Measurements from ENCODE around the gene SNRNP40.
"Not testable (repeated sequence)": the region's sequence is repeated elsewhere in the genome, so short reads cannot be mapped to it uniquely, and the experiment has no call there.

SNRNP40 gene

DNA sequence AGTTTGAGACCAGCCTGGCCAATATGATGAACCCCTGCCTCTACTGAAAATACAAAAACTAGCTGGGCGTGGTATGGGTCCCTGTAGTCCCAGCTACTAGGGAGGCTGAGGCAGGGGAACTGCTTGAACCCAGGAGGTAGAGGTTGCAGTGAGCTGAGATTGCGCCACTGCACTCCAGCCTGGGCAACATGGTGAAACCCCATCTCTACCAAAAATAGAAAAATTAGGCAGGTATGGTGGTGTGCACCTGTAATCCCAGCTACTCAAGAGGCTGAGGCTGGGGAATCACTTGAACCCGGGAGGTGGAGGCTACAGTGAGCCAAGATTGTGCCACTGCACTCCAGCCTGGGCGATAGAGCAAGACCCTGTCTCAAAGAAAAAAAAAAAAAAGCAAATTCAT, 8.8 kb downstream of the SNRNP40 start:
- not testable (repeated sequence) for DNase-seq

DNA sequence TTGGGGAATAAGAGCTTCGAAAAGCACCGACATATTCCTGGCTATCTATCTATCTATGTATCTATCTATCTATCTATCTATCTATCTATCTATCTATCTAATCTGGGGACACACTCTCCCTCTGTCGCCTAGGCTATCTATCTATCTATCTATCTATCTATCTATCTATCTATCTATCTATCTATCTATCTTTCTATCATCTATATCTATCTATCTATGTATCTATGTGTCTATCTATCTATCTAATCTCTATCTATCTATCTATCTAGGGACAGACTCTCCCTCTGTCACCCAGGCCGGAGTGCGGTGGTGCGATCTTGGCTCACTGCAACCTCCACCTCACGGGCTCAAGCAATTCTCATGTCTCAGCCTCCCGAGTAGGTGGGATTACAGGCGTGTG, 14.2 kb downstream of the SNRNP40 start:
- DNase-seq, result not testable (repeated sequence)

DNA sequence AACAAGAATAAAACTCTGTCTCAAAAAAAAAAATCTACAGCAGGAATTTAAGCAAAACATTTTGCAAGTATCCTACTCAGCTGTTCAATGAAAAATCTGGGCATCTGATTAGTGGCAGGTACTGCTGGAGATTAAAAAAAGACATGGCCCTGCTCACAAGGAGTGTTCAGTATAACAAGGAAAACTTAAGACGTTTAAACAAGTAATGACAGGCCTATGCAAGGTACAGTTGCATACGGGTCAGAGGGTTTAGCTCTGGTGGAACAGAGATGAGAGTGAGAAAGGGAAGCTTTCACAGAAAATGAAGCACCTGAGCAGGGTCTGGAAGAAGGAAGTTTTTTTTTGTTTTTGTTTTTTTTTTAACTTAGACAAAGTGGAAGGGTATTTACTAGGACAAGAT, 23.0 kb downstream of the SNRNP40 start:
- DNase-seq, result no peak

DNA sequence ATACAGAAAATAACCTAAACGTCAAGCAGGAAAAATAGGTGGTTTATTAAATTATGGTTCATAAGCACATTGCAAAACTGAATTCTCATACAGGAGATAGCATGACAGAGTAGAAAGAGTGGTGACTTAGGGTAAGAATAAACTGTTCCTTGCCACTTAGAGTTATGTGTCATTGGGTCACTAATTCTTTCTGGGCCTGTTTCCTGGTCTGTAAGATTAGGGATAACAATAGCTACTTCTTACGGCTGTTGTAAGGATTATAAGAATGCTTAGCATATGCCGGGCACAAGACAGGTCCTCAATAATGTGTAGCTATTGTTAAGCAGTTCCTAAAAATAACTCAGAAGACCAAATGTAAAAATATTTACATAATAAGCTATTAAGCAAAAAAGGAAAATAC, 24.2 kb downstream of the SNRNP40 start:
- no peak for DNase-seq

DNA sequence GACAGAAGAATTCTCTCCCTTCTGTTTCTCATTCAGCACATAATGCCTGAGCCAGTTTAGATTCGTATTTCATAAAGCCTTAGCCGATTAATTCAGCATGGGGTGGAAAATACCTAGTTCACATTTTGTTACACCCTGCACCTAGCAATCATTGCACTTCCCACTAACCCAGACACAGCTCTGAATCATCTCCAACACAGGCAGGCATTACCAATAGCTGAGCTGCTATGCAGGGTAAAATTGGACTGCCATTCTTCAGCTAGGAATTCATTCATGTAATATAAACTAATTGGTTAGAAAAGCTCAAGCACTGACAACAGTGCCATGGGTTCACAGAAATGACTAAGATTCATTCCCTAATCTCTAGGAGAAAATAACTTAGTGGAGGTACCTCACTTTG, 30.0 kb downstream of the SNRNP40 start:
- peak in 21 of 56 donors; percentile 1 to 78 (median 15) for DNase-seq

DNA sequence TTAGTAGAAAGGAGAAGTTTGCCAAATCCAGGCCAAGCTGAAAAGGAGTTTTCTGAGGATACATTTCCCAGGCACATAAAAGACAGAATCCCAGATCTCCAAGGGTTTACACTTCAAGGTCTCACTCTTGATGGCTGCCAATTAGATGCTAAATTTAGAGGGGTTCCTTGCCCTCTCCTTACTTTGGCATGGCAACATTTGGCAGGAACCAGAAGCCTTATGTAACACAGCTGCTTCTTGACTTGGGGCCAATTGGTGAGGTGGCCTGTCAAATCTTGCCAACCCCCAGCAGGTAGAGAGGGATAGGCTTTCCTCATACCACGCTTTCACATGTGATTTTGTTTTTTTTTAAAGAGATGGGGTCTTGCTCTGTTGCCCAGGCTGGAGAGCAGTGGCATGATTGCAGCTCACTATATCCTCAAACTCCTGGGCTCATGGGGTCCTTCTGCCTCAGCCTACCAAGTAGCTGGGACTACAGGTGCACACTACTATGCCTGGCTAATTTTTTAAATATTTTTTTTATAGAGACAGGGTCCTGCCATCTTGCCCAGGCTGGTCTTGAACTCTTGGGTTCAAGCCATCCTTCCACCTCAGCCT, 31.7 kb downstream of the SNRNP40 start:
- DNase-seq, result peak in 2 of 56 donors; percentile 2 to 3

DNA sequence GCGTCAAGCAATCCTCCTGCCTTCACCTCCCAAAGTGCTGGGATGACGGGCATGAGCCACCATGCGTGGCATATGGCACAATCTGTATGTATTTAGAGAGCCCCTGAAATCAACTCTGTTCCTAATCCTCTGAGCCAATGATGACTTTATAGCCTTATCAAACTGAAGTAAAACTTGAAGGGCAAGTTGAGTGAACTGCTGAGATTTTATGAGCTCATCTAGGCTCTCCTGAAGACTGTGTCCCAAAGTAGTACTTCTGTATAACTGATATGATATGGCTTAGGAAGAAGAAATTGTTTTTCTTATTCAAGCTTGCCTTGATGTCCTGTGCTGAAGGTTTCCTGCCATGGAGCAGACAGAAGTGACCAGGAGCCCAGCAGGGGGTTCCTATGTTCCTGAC, 33.2 kb downstream of the SNRNP40 start:
- no peak for DNase-seq

DNA sequence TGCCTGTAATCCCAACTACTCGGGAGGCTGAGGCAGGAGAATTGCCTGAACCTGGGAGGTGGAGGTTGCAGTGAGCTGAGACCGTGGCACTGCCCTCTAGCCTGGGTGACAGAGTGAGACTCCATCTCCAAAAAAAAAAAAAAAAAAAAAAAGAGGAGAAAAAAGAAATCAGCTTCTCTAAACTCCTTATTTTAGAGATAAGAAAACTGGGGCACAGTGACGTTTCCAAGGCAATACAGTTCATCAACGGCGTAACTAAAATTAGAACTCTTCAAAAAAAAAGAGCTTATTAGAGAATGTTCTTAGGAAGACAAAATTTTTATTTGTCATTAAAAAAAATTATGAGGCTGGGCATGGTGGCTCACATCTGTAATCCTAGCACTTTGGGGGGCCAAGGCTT, 34.2 kb downstream of the SNRNP40 start:
- not testable (repeated sequence) for DNase-seq

DNA sequence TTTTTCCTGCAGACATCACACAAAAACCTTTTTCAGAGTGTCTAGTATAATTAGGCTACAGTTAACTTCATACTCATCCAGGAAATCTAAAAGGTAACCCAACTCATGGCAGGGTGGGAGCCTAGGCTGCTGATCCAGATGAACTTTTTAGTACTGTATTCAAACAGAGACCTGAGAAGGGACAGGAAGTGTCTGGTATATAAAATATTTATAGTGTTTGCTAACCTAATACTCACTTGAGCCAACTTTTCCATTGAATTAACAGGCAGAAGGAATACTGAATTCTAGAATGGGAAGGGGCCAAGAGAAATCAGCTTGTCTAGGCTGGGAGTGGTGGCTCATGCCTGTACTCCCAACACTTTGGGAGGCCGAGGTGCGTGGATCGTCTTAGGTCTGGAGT, 34.7 kb downstream of the SNRNP40 start:
- no peak for DNase-seq

DNA sequence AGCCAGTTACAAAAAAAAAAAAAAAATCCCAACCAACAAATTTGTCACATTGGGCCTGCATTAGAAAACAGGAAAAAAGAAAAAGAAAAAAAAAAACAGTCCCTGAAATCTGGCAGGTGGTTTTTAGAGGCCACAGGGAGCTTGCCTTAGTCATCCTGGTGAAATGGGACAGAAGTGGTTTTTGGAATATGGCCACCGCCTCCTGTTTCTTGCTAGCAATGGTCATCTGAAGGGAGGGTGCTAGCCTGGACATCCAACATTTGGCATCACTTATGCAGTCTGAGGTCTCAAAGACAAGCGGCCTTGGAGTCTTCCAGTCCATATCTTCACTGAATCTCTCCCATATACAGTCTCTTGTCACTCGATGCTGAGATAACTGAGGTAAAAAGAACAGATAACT, 36.8 kb downstream of the SNRNP40 start:
- no peak for DNase-seq

DNA sequence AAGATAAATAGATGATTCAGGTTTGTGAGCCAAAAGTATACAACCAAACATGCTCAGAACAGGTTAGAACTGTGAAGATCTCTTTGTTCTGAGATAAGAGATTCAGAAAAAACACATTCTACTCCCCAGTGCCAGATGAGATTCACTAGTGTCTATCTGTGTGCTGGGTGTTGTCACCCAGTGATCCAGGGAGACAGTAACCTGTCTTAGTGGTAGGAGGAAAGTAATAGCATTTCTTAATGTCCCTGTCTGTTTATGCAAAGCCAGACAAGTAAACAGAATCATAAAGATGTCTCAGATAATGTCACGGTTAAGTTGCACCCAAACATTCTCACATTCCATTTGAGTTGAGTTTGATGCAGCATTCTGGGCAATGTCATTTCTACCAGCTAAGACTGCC, 38.0 kb downstream of the SNRNP40 start:
- no peak for DNase-seq

DNA sequence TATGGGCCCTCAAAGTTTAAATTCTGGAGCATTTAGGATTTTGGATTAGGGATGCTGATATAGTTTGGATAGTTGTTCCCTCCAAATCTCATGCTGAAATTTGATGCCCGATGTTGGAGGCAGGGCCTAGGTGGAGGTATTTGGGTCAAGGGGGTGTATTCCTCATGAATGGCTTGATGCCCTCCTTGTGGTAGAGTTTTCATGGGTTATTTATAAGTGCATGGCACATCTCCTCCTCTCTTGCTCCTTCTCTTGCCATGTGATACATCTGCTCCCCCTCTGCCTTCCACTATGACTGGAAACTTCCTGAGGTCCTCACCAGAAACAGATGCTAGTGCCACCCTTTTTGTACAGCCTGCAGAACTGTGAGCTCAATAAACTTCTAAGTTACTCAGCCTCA, 39.4 kb downstream of the SNRNP40 start:
- no peak for DNase-seq

DNA sequence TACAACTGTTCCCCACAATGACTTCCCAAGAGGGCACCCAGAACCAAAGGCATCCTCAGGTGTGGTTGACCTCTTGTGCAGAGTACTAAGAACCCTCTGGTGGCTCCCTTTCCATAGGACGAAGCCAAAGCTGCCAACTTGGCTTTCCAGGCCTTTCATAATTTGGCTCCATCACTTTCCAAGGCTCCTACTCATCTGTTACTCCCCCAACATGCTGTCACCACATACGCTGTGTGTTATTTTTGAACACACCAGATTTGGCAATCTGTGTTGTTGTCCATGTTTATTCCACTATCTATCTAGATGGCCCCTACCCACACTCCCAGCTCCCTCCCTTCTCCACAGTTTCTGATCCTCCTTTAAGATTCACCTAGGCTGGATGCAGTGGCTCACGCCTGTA, 46.7 kb downstream of the SNRNP40 start:
- DNase-seq, result no peak

DNA sequence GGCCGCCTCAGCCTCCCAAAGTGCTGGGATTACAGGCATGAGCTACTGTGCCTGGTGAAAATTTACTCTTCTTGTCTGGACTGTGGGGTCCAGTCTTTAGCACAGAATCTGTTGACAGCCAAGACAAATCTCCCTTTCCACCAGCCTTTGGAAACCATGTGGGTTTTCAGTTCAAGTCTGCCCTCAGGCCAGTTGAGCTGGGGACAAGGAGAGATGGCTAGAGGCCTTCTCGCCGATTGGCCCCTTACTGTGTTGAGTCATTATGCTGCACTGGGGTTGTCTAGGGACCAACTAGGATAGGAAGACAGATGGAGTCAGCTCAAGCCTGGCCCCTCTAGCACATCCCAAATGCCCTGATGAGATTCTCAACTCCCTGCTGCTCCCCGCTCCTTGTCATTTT, 48.3 kb downstream of the SNRNP40 start:
- DNase-seq, result no peak

DNA sequence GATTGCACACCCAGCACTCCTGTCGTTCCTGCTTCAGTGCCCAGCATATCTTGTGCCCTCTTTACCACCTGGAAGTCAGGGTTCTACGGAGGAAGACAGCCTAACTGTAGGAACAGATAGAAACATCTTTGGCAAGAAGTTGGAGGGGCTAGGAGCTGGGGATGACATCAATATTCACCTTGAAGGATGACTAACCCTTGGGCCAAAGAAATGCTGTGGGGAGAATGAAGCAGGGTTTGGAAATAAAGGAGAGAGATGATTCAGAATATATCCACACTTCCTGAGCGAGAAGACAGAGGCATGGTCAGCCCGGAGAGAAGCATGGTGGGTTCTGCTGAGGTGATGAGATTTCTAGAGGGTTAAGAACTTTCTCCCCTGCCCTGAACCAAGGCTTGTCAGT, 52.3 kb downstream of the SNRNP40 start:
- no peak for DNase-seq

DNA sequence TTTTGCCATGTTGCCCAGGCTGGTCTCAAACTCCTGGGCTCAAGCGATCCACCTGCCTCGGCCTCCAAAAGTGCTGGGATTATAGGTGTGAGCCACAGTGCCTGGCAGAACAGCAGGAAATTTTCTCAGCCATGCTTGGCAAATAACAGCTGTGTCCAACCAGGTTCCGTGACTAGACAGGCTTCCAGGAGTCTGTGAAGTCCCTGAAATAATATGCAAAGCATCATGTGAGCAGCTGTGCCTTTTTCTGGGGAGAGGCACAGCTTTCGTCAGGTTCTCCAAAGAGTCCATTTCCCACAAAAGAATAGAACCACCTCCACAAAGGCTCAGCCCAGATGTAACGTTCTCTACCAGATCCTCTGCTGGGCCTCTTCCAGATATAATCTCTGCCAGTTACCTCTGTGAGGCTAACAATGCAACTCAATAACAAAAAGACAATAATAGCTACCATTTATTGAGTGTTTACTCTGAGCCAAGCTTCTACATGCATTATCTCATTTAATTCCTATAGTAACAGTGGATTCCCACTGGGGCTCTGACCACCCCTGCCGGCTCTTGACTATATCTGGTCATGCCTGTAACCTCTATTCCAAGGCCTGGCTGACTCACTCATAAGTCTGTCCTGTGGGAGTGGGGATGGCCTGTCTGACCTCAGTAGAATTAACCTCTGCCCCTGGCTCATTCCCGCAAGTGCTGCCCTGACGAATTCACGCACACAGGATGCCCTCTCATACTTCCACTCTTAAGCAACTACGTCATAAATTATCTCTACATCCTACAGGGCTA, 52.9 kb downstream of the SNRNP40 start:
- no peak for DNase-seq

DNA sequence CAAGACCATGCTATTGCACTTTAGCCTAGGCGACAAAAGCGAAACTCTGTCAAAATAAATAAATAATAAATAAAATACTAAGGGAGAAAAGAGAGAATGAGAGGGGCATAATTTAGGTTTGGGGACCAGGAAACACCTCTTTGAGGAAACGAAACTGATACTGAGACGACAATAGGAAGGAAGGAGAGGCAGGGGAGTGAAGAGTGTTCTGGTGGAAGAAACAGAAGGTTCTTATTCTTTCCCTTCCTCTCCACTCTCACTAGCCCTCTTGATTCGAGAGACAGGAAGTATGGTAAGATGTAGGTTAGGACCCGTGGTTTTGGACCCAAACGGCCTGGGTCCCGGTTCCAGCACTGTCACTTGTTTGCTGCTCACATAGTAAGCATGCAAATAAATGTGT, 55.3 kb downstream of the SNRNP40 start:
- DNase-seq, result no peak

DNA sequence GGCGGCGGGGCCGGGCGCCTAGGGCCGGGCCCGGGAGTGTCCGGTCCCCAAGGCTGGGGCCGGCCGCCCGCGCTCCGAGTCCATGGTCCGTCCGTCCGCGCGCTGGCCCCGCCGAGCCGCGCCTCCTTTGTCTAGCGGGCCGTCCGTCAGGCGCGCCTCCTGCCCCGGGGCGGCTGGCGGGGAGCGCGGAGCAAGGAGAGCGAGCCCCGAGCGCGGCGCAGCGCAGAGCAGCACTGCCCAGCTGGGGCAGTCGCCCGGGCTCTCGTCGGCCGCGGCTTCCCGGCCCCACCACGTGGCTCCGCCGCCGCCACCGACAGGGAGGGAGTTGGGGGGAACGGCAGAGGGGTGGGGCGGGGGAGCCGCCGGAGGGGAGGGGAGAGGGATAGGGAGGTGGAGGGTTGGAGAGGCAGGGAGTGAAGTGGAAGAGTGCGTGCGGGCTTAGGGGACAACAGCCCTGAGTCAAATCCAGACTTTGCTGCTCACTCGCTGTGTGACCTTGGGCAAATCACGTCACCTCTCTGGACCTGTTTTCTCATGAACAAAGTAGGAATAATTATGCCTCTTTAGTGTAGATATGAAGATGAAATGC, 56.8 kb downstream of the SNRNP40 start, which contains the start of gene NKAIN1:
Gene NKAIN1, minus strand, starts transcription at position 235 of the 589 bp plus-strand sequence. CDS start 340 bp downstream, outside the sequence.
- DNase-seq, result peak in 21 of 56 donors; percentile 5 to 46 (median 17)

DNA sequence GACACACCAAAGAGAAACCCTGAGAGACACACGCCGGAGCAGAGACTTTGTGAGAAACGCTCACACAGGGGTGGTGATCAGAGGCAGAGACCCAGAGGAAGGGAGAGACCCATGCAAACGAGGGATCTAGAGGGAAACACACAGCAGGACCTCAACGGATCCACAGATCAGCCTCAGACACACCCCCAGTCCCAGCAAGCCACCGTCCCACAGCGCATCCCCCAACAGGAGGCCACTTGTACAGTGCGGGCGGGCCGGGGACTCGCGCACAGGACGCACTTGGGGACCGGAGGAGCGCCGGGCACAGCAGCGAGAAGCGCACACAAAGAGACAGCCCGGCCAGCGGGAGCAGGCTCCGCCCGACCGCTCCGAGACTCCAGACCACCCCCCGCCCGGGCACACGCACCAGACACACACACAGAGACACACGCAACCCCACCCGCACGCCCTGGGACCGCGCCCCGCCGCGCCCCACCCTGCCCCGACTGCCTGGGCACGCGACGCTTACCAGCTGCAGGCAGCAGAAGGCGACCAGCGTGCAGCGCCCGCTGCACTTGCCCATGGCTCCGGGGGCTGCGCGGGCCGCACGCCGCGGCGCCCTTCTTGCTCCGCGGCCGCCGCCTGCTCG, 57.5 kb downstream of the SNRNP40 start:
- DNase-seq, result peak in 27 of 56 donors; percentile 5 to 64 (median 25)

DNA sequence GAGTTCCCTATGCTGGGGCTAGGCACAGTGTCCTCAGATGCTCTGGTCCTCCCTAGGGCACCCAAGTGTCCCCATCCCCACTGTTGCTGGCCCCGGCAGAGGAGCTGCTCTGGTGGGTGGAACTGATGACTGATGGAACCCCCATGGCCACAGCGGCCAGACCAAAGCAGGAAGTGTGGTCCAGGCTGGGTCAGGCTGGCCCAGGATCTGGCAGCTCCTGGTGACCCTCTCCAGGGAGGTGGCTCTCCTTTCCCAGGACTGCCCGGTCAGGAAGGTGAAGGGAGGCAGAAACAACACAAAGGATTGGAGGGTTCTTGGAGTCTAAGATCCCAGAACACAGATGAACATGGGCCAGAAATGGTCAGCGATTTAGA, 58.0 kb downstream of the SNRNP40 start:
- DNase-seq, result no peak

DNA sequence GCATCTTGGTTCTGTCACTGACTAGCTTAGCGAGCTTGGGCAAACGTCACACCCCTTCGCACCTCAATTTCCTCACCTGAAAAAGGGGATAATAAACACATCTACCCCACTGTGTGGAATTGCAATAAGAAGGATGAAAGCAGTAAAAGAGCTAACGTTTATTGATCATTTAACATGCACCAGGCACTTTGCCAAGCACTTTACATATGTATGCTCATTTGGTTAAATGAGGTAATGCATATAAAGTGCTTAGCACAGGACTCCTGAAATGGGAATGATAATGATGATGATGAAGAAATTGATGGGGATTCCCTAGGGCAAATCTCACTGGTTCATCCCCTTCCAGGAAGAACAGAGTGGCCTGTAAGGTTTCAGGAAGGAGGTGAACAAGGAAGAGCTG, 61.7 kb downstream of the SNRNP40 start:
- DNase-seq, result no peak

DNA sequence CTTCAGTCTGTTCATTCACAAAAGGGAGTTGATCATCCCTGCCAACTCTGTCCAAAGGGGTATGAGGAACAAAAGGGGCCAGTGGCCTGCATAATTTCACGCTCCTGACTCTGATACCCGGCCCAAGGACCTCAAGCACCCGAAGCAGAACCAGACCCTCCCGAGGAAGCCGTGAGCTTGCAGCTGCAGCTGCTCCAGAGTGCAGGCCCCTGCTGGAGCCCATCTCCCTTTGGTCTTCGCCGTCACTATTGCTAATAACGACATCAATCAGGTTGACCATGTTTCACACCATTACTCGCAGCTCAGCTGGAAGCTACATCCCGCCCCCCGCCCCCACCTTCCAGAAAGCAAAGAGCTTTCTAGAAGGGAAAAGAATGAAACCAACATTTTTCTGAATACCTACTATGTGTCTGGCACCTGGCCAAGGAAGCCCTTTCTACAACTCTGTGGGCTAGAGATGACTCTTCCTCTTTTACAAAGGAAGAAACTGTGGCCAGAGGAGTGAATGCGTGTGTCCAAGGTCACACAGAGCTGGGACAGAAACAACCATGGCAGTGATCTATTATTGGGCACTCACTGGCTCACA, 62.4 kb downstream of the SNRNP40 start:
- DNase-seq, result no peak
